GM03348 (cell line): Measurements from ENCODE around the gene PLAC9.
A peak's percentile ranks its signal among the peaks of the same experiment; 100 is the strongest.

Source experiments
- DNase-seq: peaks from one replicate; pipeline ENCODE4 v3.0.0; 2012; ENCODE audit warnings: low spot score

PLAC9 gene

GRCh38 chr10:80139265-80139664, 6.7 kb downstream of the PLAC9 start:
- DNase-seq = no peak

- DNase-seq = no peak
These were observed 7.7 kb downstream of the PLAC9 start for GRCh38 chr10:80140251-80140650.

DNA sequence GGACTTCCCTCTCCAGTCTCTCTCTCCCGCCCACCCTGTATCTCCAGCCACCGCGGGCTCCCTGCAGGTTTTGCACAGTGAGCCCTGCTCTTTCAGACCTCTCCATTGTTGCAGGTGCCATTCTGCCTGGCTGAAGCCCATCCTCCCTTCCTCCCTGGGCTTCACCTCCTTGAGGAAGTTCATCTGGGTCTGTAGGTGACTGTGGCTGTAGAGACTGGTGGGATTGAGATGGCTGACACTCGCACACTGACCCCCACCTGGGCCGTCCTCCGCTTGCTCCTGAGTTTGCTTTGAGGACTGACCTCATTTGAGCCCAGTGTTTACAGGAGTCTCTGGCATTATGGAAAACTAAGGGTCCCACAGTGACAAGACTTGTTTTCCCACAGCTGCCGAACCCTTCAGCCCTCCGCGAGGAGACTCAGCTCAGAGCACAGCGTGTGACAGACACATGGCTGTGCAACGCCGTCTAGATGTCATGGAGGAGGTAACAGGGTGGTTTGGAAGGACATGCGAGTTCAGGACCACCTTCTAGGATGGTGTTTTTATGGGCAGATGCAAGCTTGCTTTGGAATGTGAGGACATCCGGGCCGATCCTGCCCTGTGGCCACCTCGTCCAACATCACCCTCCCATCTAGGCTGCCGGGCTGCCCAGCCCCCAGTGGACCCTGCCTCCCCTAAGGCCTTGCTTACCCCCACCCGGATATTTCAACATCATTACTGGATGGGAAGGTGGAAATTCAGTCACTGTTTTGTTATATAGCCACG, 9.3 kb downstream of the PLAC9 start:
- DNase-seq = no peak

- no peak for DNase-seq
These were observed 11.7 kb downstream of the PLAC9 start for GRCh38 chr10:80144067-80144695.

DNA sequence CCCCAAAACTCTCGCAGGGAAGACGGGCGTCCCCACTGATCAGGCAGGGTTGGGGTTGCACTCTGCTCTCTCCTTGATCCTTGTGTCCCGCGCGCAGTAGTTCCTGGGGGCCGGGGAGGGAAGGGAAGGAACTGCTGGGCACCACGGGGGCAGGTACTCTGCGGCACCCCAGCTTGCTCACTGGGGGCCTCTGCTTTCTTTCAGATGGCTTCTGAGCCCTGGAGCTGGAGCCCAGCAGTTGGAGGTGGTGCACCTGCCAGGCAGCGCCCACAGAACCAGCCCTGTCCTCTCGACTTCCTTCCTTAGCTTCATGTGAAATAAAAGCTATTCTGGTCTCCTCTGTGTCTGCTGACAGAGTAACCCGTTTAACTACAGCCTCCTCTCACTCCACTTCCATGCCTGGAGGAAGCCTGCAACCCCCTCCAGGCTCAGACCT, 12.2 kb downstream of the PLAC9 start:
- DNase-seq = no peak

DNA sequence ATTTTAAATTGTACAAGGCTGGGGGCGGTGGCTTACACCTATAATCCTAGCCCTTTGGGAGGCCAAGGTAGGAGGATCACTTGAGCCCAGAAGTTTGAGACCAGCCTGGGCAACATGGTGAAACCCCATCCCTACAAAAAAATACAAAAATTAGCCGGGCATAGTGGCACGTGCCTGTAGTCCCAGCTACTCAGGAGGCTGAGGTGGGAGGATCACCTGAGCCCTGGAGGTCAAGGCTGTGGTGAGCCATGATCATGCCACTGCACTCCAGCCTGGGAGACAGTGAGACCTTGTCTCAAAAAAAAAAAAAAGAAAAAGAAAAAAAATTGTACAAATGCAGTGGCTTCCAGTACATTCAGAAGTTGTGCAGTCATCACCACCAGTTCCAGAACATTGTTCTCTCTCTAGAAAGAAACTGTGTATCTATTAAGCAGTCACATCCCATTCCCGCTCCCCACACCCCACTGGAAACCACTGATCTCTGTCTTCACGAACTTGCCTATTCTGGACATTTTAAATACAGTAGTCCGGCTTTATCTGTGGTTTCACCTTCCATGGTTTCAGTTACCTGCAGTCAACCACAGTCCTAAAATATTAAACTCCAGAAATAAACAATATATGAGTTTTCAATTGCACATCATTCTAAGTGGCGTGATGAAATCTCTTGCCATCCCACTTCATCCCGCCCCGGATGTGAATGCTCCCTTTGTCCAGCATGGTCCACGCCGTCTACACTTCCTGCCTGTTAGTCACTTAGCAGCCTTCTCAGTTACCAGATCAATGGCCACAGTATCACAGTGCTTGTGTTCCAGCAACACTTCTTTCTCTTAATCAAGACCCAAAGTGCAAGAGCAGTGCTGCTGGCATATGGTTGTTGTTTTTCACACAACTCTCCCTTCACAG, 13.1 kb downstream of the PLAC9 start:
- peak; percentile 69 for DNase-seq

DNA sequence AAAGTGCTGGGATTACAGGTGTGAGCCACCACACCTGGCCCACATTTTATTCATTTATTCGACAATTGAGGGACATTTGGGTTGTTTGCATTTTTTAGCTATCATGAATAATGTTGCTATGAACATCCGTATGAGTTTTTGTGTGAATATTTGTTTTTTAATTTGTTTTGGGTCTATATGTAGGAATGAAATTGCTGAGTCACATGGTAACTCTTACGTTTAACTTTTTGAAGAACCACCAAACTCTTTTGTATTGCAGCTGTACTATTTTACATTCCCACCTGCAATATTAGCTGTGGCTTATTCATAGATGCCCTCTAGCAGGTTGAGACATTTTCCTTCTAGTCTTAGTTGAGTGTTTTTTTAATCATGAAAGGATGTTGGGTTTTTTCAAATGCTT, 14.4 kb downstream of the PLAC9 start:
- no peak for DNase-seq

- no peak for DNase-seq
These were observed 15.8 kb downstream of the PLAC9 start for GRCh38 chr10:80148166-80148805.

DNA sequence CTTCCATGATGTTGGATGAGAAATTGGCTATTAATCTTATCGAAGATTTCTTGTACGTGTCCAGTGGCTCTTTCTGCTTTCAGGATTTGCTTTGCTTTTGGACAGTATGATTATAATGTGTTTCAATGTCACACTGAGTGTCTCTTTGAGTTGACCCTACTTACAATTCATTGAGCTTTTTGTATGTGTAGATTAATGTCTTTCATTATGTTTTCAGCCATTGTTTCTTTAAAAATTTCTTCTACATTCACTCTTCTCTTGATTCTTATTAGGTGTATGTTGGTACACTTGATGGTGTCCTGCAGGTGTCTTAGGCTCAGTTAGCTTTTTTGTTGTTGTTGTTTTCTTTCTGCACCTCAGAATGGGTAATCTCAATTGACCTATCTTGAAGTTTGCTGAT, 16.6 kb downstream of the PLAC9 start:
- DNase-seq = no peak

DNA sequence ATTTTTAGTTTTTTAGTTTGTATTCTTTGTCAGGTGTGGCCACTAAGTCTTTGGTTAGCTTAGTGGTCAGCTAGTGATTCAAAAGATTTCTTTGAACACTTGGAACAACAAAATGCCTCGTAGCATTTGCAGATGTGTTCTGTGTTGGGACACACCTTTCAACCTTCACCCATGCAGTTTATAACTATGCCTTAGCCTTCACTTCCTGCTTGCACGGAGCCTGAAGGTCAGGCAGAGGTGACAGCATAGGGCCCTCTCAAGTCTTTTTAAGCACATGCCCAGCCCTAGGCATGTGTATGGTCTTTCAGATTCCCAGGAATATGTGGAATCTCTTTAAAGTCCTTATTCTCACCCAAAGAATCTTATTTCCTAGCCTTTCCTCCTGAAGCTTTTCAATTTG, 17.6 kb downstream of the PLAC9 start:
- DNase-seq = no peak

DNA sequence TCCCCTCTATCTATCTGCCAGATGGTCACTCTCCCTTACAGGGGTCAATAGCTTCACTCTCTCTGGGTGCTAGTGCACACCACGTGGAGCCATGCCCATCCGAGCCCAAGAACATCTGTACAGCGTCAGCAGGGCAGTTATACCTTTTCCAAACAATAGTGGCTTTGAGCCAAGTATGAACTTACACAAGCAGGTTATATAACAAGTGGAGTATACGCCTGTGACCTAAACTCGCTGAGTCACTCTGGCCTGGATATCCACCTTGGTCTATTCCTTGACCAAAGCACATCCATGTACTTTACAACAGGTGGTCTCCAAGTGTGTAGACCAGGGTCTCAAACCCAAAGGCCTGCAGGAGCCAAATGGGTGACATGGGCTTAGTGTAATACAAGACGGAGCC, 20.3 kb downstream of the PLAC9 start:
- DNase-seq = no peak

GRCh38 chr10:80153460-80153859, 20.9 kb downstream of the PLAC9 start:
- no peak for DNase-seq

GRCh38 chr10:80154626-80154977, 22.1 kb downstream of the PLAC9 start:
- DNase-seq = no peak

DNA sequence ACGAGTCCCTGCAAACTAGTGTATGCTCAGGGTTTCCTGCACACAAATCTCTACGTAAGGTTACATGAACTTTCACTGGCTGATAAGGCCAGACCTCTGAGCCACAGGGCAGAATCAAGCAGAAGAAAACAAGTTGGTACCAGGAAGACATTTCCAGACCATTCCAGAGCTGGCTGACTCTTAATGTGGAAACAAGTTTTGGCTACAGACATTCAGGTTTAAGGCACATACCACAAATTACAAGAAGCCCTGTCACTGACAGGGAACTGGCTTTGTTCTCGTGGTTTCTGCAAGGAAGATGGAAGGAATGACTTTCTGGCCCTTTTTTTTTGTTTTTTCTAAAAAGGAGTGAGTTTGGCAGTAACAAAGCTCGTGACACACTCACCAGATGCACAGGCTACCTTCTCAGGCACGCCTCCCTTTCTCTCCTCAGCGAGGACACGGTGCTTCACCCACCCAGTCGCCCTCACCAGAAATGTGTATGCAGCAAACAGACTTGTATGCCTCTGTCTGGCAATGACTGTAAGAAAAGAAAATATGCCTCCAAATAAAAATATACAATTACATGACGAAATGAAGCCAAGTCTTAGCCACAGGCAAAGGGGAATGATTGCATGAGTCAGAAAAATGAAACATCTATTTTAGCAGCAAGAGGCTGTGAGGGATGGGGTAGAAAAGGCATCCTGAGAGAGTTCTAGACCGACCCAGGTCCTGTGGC, 22.6 kb downstream of the PLAC9 start:
- DNase-seq = peak; percentile 81

DNA sequence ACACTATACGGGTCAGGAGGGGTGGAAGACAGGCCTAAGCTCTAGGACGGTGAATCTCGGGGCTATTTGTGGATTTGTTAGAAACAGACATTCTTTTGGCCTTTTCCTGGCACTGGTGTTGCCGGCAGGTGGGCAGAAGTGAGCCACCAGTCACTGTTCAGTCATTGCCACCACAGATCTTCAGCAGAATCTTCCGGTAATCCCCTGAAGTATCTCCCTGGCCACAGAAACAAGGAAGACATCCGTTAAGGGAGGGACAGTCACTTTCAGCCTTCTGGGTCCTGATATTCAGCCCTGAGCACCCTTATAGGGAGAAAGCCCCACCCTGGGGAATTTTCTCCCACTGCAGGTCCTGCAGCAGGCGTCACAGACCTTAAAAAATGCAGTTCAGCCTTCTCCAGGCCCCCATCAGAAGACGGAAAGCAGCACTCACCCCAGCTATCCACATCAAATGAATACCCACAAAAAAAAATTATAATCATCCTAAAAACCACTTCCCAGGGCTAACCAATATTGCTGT, 23.2 kb downstream of the PLAC9 start:
- no peak for DNase-seq

- no peak for DNase-seq
These were observed 23.7 kb downstream of the PLAC9 start for GRCh38 chr10:80156216-80156615.

GRCh38 chr10:80157561-80157960, 25.0 kb downstream of the PLAC9 start:
- DNase-seq = no peak

- DNase-seq = no peak
These were observed 25.6 kb downstream of the PLAC9 start for GRCh38 chr10:80158126-80158525.

DNA sequence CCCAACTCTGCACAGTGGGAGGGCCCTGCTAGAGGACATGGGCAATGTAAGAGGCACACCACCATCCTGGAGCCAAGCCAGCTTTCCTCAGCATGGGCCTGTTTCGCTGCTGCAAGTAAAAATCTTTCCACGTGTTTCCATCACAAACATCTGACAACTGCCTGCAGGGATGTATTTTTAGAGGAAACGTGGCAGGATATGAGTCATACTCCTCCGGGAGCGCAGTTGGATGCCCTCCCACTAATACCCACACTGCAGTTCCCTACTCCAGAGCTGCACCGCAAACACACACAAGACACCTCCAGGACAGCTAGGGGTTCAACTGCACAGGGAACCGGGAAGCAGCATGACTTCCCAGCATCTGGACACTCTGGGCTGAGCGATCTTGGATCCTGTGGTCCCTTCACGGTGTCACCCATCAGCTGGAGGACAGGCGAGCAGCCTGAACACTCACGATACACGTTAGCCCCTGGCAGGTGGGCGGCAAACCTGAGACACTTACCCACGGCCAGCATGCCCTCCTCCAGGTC, 26.1 kb downstream of the PLAC9 start:
- DNase-seq = peak; percentile 91

- no peak for DNase-seq
These were observed 26.8 kb downstream of the PLAC9 start for GRCh38 chr10:80159166-80159873.
